ENCODE data around the gene ZNF549.
"Not testable (repeated sequence)": the region's sequence is repeated elsewhere in the genome, so short reads cannot be mapped to it uniquely, and the experiment has no call there.

Gene ZNF549

DNA sequence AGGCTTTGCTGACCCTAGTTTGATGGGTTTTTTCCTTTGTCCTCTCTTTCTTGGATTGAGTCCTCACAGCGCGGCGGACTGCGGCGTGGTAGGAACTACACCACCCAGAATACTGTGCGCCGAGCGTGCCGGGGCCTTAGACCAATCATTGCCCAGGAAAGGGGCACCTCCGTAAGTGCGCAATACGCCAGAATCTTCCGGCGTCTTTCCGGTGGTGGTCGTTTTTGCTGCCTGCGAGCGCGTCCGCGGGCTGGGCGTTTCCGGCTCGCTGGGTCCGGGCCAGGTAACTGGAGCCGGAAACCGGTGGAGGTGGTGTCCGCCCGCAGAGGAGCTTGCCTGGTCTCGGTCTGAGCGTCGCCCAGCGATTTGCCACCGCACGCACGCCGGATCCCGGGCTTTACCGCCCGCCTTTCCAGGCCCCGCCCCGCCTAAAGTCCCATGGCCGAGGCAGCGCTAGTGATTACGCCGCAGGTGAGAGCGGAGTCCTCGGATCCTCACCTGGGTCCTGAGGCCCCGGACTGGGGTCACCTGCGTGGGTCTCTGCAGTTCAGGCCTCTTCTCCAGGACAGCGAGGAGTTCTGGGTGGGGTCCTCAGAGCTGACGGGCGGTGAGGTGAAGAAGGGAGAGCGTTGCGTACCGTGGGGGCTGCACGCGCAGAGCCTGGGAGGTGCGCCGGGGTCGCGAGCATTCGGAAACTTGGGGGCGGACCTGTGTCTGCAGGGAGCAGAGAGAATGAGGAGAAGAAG is at the start of gene ZNF549:
ZNF549 (plus strand) TSS at position 221 of the 746 bp plus-strand sequence; CDS start at position 439, 218 bp downstream.
- peak; percentile 92 for DNase-seq (ENCODE audit: low read depth)

DNA sequence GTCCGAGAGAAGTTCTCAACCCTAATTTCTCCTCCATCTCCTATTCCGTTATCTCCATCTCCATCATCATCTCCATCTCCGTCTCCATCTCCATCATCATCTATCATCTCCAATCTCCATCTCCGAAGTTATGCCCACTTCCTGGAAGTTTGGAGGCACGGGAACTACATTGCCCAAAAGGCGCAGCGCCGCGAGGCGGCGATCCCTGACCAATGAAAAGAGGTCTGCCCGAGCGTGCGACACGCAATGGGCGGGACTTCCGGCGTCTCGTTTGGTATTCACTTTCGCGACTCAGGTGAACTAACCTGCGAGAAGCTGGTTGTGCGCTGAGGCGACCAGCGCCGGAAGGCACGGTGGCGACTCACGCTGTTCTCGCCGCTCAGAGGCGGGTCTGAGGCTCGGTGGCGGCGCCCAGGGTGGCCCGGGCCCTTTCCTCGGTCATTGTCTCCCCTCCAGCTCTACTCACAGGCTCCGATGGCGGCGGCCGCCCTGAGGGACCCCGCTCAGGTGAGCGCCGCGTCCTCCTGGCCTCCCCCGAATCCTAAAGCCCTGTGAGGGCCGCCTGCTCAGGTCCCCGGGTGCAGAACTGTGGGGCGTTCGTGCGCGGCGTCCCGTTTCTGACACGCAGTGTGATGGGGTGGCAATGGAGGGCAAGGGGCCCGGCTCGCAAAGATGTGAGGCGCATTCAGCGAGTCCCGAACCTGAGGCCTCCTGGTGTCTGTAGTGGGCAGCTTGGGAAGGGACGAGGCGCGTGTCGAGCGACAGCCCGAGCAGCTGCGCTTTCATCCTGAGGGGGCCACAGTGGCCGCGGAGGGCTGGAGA is 39.5 kb upstream of the ZNF549 start, which contains the start of gene ZNF419:
ZNF419 (plus strand) TSS at position 274 of the 822 bp plus-strand sequence; CDS start at position 475, 201 bp downstream.
- DNase-seq (ENCODE audit: low read depth), result peak; percentile 81

DNA sequence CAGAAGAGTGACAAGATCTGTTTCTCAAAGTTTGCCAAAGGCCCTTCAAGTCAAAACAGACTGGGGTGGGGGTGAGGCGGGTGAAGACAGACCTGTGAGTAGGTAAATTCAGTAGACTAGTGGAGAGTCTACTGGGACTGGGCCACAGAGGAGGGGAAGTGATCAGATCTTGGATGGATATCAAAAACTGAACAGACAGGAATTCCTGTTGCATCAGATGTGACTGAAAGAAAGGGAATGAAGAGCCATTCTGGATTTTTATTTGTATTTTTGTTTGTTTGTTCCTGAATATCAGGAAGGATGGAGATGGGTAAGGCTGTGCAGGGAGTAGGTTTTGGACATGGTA is 38.9 kb upstream of the ZNF549 start:
- not testable (repeated sequence) for DNase-seq (ENCODE audit: low read depth)

DNA sequence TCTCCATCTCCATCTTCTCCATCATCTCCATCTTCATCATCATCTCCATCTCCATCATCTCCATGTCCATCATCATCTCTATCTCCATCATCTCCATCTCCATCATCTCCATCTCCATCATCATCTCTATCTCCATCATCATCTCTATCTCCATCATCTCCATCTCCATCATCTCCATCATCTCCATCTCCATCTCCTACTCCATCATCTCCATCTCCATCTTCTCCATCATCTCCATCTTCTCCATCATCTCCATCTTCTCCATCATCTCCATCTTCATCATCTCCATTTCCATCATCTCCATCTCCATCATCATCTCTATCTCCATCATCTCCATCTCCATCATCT is 27.9 kb upstream of the ZNF549 start:
- DNase-seq (ENCODE audit: low read depth), result not testable (repeated sequence)

DNA sequence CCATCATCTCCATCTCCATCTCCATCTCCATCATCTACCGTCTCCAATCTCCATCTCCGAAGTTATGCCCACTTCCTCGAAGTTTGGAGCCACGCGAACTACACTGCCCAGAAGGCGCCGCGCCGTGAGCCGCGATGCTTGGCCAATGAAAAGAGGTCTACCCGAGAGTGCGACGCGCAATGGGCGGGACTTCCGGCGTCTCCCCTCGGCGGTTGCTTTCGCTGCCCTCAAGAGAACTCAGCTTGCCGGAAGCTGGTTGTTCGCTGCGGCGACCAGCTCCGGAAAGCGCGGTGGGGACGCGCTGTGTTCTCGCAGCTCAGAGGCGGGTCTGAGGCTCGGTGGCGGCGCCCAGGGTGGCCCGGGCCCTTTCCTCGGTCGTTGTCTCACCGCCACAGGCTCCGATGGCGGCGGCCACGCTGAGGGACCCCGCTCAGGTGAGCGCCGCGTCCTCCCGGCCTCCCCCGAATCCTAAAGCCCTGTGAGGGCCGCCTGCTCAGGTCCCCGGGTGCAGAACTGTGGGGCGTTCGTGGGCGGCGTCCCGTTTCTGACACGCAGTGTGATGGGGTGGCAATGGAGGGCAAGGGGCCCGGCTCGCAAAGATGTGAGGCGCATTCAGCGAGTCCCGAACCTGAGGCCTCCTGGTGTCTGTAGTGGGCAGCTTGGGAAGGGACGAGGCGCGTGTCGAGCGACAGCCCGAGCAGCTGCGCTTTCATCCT is 27.3 kb upstream of the ZNF549 start, which contains the start of gene ZNF773:
ZNF773 (plus strand) TSS at position 259 of the 716 bp plus-strand sequence; CDS start at position 402, 143 bp downstream.
- DNase-seq (ENCODE audit: low read depth), result peak; percentile 95

DNA sequence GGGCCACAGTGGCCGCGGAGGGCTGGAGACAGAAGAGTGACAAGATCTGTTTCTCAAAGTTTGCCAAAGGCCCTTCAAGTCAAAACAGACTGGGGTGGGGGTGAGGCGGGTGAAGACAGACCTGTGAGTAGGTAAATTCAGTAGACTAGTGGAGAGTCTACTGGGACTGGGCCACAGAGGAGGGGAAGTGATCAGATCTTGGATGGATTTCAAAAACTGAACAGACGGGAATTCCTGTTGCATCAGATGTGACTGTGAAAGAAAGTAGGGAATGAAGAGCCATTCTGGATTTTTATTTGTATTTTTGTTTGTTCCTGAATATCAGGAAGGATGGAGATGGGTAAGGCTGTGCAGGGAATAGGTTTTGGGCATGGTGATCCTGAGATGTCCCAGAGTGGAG is 26.8 kb upstream of the ZNF549 start:
- DNase-seq (ENCODE audit: low read depth), result peak; percentile 36

DNA sequence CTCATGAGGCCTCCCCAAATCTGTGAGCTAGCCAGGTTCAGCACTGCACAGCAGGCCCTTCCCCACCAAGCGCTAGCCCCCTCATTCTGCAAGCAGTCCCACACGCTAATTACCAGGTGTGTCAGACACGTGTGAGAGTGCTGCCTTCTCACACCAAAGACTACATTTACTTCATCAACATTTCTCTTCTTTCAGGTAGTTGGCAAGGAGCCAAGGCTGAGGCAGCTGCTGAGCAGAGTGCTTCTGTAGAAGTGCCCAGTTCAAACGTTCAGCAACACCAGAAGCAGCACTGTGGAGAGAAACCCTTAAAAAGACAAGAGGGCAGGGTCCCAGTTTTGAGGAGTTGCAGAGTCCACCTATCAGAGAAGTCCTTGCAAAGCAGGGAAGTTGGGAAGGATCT is 21.0 kb upstream of the ZNF549 start:
- DNase-seq (ENCODE audit: low read depth), result no peak

DNA sequence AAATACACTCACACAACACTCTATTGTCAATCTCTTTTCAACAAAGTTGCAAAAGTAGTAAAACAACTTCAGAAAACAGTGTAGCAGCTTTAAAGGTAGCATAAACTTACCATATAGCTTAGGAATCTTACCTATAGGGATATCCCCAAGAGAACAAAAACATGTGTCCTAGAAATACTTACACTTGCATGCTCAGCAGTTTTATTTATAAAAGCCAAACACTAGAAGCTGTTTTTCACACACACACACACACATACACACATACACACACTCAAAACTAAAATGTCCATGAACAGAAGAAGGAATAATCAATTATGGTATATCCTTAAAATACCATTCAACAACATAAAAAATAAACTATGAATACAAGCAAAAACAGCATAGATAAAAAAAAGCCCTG is 15.7 kb upstream of the ZNF549 start:
- DNase-seq (ENCODE audit: low read depth), result no peak

DNA sequence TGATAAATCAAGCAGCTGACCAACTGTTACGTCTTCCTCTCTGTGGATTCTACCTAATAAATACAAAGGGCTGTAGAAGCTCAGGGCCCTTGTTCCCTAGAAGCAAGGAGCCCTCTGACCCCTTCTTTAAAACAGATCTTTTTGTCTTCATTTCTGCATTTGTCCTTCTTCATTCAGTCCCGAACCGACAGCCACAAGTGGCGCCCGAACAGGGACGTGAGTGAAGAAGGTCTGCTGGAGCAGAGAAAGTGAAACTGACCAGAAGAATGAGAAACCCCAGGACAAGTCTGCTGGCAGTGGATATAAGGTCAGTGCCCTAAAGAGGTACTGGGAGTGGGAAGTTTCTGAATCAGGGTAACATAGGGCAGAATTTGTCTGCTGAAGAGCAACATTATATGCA is 14.3 kb upstream of the ZNF549 start:
- peak; percentile 47 for DNase-seq (ENCODE audit: low read depth)

DNA sequence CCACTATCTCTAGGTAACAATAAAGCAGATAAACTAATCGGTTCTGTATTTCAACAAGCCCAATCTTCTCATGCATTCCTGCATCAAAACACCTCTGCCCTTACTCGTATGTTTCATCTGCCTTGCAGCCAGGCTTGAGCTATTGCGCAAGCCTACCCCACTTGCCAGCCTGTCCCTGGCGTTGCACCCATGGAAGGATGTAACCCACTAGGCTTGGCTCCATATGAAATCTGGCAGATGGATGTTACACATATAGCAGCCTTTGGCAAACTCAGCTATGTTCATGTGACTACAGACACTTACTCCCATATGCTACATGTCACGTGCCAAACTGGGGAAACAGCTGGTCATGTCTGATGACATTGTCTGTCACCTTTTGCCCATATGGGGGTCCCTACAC is 11.9 kb upstream of the ZNF549 start:
- no peak for DNase-seq (ENCODE audit: low read depth)

DNA sequence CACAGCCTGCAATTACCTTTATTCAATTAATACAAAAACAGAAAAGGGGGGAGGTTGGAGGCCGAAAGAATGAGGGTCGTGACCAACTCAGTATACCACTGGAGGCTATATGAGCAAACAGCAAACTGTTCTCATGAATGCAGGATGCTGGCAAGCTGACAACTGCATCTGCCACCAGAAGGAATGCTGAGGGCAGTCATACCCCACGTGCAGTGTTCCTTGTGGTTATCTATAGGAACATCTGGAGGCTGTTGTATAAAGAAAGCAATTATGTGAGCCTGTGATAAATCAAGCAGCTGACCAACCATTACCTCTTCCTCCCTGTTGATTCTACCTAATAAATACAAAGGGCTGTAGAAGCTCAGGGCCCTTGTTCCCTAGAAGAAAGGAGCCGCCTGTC is 9.1 kb upstream of the ZNF549 start:
- not testable (repeated sequence) for DNase-seq (ENCODE audit: low read depth)

DNA sequence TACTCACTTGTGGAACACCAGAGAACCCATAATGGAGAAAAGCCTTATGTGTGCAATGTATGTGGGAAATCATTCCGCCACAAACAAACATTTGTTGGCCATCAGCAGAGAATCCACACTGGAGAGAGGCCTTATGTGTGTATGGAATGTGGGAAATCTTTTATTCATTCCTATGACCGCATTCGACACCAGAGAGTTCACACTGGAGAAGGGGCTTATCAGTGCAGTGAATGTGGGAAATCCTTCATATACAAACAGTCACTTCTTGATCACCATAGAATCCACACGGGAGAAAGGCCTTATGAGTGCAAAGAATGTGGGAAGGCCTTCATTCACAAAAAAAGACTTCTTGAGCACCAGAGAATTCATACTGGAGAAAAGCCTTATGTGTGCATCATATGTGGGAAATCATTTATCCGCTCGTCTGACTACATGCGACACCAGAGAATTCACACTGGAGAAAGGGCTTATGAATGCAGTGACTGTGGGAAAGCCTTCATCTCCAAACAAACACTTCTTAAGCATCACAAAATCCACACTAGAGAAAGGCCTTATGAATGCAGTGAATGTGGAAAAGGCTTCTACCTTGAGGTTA is 10.9 kb downstream of the ZNF549 start:
- DNase-seq (ENCODE audit: low read depth), result no peak

DNA sequence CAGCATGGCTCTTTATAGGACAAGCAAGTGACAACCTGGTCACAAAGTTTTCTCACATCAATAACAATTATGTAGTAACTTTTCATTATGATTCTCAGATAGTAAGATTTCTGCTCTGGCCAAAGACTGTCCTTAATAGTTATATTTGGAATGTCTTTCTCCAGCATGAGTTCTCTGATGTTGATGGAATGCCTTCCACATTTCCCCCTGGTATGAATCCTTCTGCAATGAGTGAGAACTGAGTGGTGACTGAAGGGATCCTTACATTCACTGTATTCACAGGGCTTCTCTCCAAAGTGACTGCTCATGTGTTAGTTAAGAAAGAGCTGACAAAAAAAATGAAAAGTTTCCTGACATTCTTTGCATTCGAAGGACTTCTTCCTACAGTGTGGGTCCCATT is 19.4 kb downstream of the ZNF549 start:
- no peak for DNase-seq (ENCODE audit: low read depth)

DNA sequence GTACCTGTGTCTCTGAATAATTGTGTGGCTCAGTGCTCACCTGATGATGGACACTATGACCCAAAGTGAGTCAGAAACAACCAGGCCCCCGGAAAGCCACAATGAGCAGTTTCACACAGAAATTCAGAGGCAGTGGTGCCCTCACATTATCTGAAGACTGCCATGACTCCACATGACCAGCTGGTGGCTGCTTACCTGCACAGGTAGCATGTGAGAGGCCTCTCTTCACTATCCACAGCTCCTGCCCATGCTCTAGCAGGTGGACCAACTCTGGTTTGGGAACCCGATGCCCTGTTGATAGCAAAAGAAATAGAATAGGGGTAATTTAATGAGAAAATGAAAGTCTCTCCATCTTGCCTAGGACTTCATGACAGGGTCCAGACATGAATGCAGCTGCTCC is 25.3 kb downstream of the ZNF549 start:
- DNase-seq (ENCODE audit: low read depth), result no peak

DNA sequence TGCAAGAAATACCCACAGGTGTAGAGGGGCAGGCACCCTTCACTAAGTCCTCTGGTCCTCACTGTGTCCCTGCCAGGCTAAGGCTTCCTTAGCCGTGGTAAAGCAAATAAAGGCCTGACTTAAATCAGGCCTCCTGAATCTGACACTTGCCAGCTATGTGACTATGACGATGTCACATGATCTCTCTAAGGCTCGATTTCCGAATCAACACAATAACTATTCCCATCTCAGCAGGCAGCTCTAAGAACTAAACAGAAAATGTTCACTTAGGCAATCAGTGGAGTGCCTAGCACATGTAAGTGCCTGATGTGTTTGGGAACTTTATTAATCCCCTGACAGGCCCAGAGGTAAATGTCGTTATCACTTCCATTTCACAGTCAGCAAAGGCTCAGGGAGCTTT is 30.5 kb downstream of the ZNF549 start:
- no peak for DNase-seq (ENCODE audit: low read depth)

DNA sequence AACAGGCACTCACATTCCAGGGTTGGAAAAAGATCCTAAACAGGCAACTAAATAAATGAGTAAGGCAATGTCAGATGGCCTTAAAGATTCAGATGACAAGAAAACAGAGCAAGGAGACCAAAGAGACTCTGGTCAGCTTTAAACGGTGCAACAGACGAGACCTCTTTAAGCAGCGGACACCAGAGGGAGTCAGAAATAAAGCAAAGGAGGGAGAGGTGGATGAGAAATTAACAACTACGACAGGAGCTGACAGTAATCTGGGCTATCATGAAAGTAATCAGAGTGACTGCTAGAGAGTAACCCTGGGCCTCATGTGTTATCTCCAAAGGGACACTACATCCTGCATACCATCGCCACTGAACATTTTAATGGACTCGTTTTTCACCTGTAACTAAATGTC is 31.4 kb downstream of the ZNF549 start:
- no peak for DNase-seq (ENCODE audit: low read depth)

DNA sequence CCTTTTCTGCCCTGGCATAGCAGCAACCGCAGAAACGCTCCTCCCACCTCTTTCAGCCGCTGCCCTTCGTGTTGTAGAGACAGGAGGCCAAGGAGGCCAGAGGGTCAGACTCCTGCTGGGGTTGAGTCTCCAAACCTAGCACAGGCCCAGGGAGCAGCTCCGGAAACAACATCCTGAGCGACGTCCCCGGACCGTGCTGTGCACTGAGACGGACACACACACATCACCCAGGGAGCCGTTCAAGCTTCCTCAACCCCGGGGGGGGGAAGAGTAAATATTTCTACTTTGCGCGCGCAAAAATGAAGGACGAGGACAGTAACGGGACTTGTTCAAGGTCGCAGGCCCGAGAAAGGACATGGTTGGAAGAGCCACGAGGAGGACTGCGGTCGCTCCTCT is 31.9 kb downstream of the ZNF549 start:
- peak; percentile 38 for DNase-seq (ENCODE audit: low read depth)

DNA sequence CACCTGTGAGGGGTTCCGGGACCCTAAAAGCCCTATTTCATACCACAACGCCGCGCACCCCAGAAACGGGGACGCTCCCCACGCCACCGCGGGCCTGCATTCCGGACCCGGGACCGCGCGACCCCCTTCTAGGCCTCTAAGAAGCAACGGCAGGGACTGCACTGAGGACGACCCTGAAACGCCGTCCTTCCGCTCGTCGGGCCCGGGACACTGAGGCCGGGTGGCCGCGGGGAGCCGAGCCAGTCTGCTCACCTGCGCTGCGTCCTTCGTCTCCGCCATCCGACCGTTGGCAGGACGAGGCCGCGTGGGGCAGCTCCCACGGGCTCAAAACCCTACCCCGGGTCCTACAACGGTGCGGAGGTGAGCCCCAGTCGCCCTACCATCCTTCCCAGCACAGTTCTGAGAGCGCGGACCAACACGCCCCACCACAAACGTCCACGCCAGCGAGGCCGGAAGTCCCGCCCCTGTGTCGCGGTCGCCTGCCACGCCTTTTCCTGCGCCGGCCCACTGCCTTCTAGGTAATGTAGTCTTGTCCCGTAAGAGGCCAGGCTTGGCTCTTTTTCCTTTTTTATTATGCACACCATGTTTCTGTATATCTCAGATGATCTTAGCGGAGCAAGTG is 32.4 kb downstream of the ZNF549 start, which contains the start of gene ZNF550:
ZNF550 (minus strand) TSS at position 460 of the 622 bp plus-strand sequence; CDS start at position 279, 181 bp downstream.
- DNase-seq (ENCODE audit: low read depth), result peak; percentile 83

DNA sequence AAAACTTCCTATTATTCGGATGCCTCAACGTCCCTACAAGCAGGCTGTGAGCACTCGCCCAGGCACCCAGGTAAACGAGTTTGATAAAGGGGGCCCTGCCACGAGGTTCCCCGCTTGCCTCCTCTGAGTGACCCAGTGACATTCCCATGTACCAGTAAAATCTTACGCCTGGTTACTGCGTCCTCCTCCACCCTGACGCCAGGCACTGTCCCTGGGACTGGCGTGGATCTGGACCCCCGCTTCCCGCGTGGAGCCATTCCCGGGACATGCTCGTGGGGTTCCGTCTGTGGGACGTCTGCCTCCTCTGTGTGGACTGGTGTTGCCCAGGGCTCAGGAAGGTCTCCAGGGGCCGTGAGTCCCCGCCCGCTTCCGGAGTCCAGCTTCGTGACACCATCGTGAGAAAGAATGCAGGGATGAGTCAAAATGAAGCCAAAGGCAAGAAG is 32.9 kb downstream of the ZNF549 start:
- peak; percentile 39 for DNase-seq (ENCODE audit: low read depth)

DNA sequence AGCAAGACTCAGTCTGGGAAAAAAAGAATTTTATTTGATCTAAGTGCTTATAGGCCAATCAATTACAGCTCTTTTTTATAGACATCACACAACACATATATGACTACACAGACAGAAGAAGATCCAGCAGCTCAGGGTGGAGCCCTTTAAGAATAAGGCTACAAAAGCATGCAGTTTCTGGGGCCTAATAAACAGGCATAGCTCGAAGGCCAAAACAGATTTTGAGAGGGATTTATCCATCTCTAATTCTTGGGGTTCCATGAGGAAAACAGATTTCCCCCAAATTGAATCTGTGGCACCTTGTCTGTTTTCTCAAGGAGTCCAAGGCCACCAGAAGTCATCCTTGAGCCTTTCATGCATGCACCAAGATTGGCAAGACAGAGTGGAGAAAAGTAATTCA is 36.4 kb downstream of the ZNF549 start:
- DNase-seq (ENCODE audit: low read depth), result no peak

All from amniotic epithelial cell (primary cell).